HepG2 (cell line): ENCODE results near the gene CIT. TPM values are rescaled to one million over a fixed set of nuclear protein-coding genes. Genes with fewer than 3 reads are reported as not detected.
A peak's percentile ranks its signal among the peaks of the same experiment; 100 is the strongest.

Experiments used
- BCL6 ChIP-seq: IDR thresholded peaks from 2 replicates; pipeline ENCODE4 v1.6.1; 2016; ENCODE audit warnings: missing genetic modification reagents, missing compliant biosample characterization
- CREB1 ChIP-seq, 2 experiments: fragments of 450-650 bp in 1 of 2; IDR thresholded peaks; 2 replicates each; pipeline ENCODE4 v1.6.1; 2016 to 2017; ENCODE audit warnings: control low read depth in 1 of 2, mild to moderate bottlenecking in 1 of 2, missing compliant biosample characterization in 1 of 2, missing genetic modification characterization in 1 of 2
- FOXC1 ChIP-seq: sonication (generic); formaldehyde crosslinking; IDR thresholded peaks from 2 replicates; pipeline ENCODE4 v1.8.0; 2022; ENCODE audit warnings: mild to moderate bottlenecking, missing genetic modification reagents, borderline replicate concordance
- GATAD2A ChIP-seq: IDR thresholded peaks from 2 replicates; pipeline ENCODE4 v1.6.1; 2016
- GFI1 ChIP-seq: sonication (generic); formaldehyde crosslinking; IDR thresholded peaks from 2 replicates; pipeline ENCODE4 v1.5.0; 2020; ENCODE audit warnings: missing genetic modification reagents, mild to moderate bottlenecking, borderline replicate concordance
- HDAC2 ChIP-seq: sonication (generic); formaldehyde crosslinking; IDR thresholded peaks from 2 replicates; pipeline ENCODE4 v1.4.0; 2020; ENCODE audit warnings: missing genetic modification reagents
- MIXL1 ChIP-seq: IDR thresholded peaks from 2 replicates; pipeline ENCODE4 v1.6.1; 2016
- PRDM10 ChIP-seq: sonication (generic); formaldehyde crosslinking; IDR thresholded peaks from 2 replicates; pipeline ENCODE4 v1.4.0; 2020; ENCODE audit warnings: low read depth, missing genetic modification reagents
- ZNF225 ChIP-seq: sonication (generic); formaldehyde crosslinking; IDR thresholded peaks from 2 replicates; pipeline ENCODE4 v1.4.0; 2020; ENCODE audit warnings: mild to moderate bottlenecking, missing genetic modification reagents
- ZNF609 ChIP-seq: sonication (generic); formaldehyde crosslinking; IDR thresholded peaks from 2 replicates; pipeline ENCODE4 v1.4.0; 2020; ENCODE audit warnings: mild to moderate bottlenecking, missing genetic modification reagents, borderline replicate concordance
- polyA plus RNA-seq, 8 experiments: library from polyadenylated mRNA; depleted of rRNA in 3 of 8; stranded (reverse) in 7 of 8; unstranded in 1 of 8; fragments of >200 nt; fragmentation: Illumina TruSeq in 4 of 8; extraction: Trizol in 4 of 8; gene quantifications; 2 replicates each; pipeline versions ENCODE4 v1.2.1 to v1.2.3, GENCODE V29; 2011 to 2016; ENCODE audit warnings: low read depth in 4 of 8, missing spikeins in 1 of 8, mixed read lengths in 1 of 8; ENCODE audit not compliant: insufficient read depth in 1 of 8
- total RNA-seq, 5 experiments: library from RNA; depleted of rRNA; stranded (reverse); fragments of >200 nt; fragmentation: Illumina TruSeq; extraction: Trizol; gene quantifications; 2 replicates each; pipeline ENCODE4 v1.2.3, GENCODE V29; 2016; ENCODE audit warnings: low read depth in 1 of 5
- TF ChIP-seq, protein P1 (sequence below): sonication (generic); formaldehyde crosslinking; IDR thresholded peaks from 2 replicates; pipeline ENCODE4 v1.5.1; 2020; ENCODE audit warnings: mild to moderate bottlenecking, missing genetic modification reagents, borderline replicate concordance

CIT gene
- total and polyA plus RNA-seq, 2 of the 13 experiments (the other 11 are each of a cell fraction or from before 2014, with no cell fraction given): 7.7 to 11.7 TPM

DNA sequence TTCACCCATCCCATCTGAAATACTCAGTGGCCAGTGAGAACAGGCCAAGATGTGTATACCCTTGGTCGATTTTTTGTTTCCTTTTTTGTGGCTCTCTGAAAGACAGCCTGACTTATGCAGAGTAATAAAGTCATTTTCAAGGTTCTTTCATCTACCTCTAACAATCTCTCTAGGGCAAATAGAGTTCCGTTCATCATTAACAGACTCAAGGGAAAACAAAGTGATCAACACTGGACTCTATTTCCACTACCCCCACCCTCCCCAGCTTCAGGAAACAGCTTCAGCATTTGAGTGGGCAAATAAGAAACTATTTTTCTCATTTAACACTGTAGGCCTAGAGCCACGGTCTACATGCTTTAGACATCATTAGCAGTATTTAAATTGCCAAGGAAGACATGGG is 193.3 kb downstream of the CIT start (continued):
- peak; percentile 35; the same call in 1 of the 2 replicates for TF ChIP-seq ZNF609 (CRISPR knock-in tag)
- TF ChIP-seq GATAD2A (CRISPR knock-in tag): peak; percentile 81
- TF ChIP-seq, protein P1, sequence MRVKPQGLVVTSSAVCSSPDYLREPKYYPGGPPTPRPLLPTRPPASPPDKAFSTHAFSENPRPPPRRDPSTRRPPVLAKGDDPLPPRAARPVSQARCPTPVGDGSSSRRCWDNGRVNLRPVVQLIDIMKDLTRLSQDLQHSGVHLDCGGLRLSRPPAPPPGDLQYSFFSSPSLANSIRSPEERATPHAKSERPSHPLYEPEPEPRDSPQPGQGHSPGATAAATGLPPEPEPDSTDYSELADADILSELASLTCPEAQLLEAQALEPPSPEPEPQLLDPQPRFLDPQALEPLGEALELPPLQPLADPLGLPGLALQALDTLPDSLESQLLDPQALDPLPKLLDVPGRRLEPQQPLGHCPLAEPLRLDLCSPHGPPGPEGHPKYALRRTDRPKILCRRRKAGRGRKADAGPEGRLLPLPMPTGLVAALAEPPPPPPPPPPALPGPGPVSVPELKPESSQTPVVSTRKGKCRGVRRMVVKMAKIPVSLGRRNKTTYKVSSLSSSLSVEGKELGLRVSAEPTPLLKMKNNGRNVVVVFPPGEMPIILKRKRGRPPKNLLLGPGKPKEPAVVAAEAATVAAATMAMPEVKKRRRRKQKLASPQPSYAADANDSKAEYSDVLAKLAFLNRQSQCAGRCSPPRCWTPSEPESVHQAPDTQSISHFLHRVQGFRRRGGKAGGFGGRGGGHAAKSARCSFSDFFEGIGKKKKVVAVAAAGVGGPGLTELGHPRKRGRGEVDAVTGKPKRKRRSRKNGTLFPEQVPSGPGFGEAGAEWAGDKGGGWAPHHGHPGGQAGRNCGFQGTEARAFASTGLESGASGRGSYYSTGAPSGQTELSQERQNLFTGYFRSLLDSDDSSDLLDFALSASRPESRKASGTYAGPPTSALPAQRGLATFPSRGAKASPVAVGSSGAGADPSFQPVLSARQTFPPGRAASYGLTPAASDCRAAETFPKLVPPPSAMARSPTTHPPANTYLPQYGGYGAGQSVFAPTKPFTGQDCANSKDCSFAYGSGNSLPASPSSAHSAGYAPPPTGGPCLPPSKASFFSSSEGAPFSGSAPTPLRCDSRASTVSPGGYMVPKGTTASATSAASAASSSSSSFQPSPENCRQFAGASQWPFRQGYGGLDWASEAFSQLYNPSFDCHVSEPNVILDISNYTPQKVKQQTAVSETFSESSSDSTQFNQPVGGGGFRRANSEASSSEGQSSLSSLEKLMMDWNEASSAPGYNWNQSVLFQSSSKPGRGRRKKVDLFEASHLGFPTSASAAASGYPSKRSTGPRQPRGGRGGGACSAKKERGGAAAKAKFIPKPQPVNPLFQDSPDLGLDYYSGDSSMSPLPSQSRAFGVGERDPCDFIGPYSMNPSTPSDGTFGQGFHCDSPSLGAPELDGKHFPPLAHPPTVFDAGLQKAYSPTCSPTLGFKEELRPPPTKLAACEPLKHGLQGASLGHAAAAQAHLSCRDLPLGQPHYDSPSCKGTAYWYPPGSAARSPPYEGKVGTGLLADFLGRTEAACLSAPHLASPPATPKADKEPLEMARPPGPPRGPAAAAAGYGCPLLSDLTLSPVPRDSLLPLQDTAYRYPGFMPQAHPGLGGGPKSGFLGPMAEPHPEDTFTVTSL (CRISPR knock-in tag): peak; percentile 44; the same call in 1 of the 2 replicates
- peak; percentile 81 for TF ChIP-seq GFI1 (CRISPR knock-in tag)
- TF ChIP-seq FOXC1 (CRISPR knock-in tag): no peak
- TF ChIP-seq ZNF225: no peak
- TF ChIP-seq MIXL1 (CRISPR knock-in tag): peak; percentile 81
- TF ChIP-seq BCL6 (CRISPR knock-in tag): peak; percentile 65; the same call in 1 of the 2 replicates
- 0 out of 2 replicates have a peak, but pooled peaks have one; percentile 46 for TF ChIP-seq PRDM10 (CRISPR knock-in tag)
- peak; percentile 55; the same call in 1 of the 2 replicates for TF ChIP-seq HDAC2 (CRISPR knock-in tag)
- no peak for TF ChIP-seq CREB1 (IDR thresholded peaks at IDR 0.05)
- TF ChIP-seq CREB1 (CRISPR knock-in tag; IDR thresholded peaks at IDR 0.05): peak; percentile 43; the same call in 1 of the 2 replicates
